ENCODE results near the gene CHRND. TPM values are rescaled to one million over a fixed set of nuclear protein-coding genes. Genes with fewer than 3 reads are reported as not detected.

CHRND gene
- total RNA-seq, 2 experiments from 2014 or later: not detected

GRCh38 chr2:232493701-232494474, 32.1 kb upstream of the CHRND start:
- H3K79me2 ChIP-seq (ENCODE audit: insufficient read depth, low read depth, low read length): no peaks in the 10 kb centered on the region
- H4K20me1 ChIP-seq (ENCODE audit: insufficient read depth, low read length): no peaks in the 10 kb centered on the region
- no peaks in the 10 kb centered on the region for H3K4me1 ChIP-seq (ENCODE audit: insufficient read depth, low read length, poor library complexity, severe bottlenecking)
- H3K9me3 ChIP-seq (ENCODE audit: low read length): no peaks in the 10 kb centered on the region
- CTCF ChIA-PET (ENCODE audit: unreplicated experiment): no interaction called here
- H3K36me3 ChIP-seq (ENCODE audit: insufficient read depth, low read length): no peaks in the 10 kb centered on the region
- POLR2A ChIA-PET: no interaction called here
- no peak overlapping the region for H3K27ac ChIP-seq (ENCODE audit: low read depth, low read length, poor library complexity, severe bottlenecking)
- no peak for DNase-seq (ENCODE audit: low spot score)
- H3K9me2 ChIP-seq (ENCODE audit: insufficient read depth, low read length): no peaks in the 10 kb centered on the region
- no peak overlapping the region for H3K4me3 ChIP-seq (ENCODE audit: low read depth, low read length, poor library complexity, severe bottlenecking)
- H2AFZ ChIP-seq (ENCODE audit: low read length): no peak overlapping the region
- H3K4me2 ChIP-seq (ENCODE audit: low read length): no peak overlapping the region
- no TSS peak for BruUV-seq (replicated peaks)
- intact Hi-C loops (cut with micrococcal nuclease; ENCODE audit: unreplicated experiment): no loop called here
- TF ChIP-seq CTCF (conservative IDR thresholded peaks at IDR 0.05; ENCODE audit: low read length): no peak
- TF ChIP-seq EZH2phosphoT487 (IDR thresholded peaks at IDR 0.05; ENCODE audit: borderline replicate concordance, low read depth, low read length): no peak

- BruUV-seq (replicated peaks): no TSS peak
- TF ChIP-seq CTCF (conservative IDR thresholded peaks at IDR 0.05; ENCODE audit: low read length): no peak
- no peak for TF ChIP-seq EZH2phosphoT487 (IDR thresholded peaks at IDR 0.05; ENCODE audit: borderline replicate concordance, low read depth, low read length)
- no peaks in the 10 kb centered on the region for H3K4me1 ChIP-seq (ENCODE audit: insufficient read depth, low read length, poor library complexity, severe bottlenecking)
- POLR2A ChIA-PET: no interaction called here
- H3K4me3 ChIP-seq (ENCODE audit: low read depth, low read length, poor library complexity, severe bottlenecking): no peak overlapping the region
- no peak overlapping the region for H2AFZ ChIP-seq (ENCODE audit: low read length)
- intact Hi-C loops (cut with micrococcal nuclease; ENCODE audit: unreplicated experiment): no loop called here
- no peak overlapping the region for H3K4me2 ChIP-seq (ENCODE audit: low read length)
- H4K20me1 ChIP-seq (ENCODE audit: insufficient read depth, low read length): no peaks in the 10 kb centered on the region
- no peaks in the 10 kb centered on the region for H3K36me3 ChIP-seq (ENCODE audit: insufficient read depth, low read length)
- no peaks in the 10 kb centered on the region for H3K9me3 ChIP-seq (ENCODE audit: low read length)
- no peak overlapping the region for H3K27ac ChIP-seq (ENCODE audit: low read depth, low read length, poor library complexity, severe bottlenecking)
- no peaks in the 10 kb centered on the region for H3K9me2 ChIP-seq (ENCODE audit: insufficient read depth, low read length)
- CTCF ChIA-PET (ENCODE audit: unreplicated experiment): no interaction called here
- H3K79me2 ChIP-seq (ENCODE audit: insufficient read depth, low read depth, low read length): no peaks in the 10 kb centered on the region
- DNase-seq (ENCODE audit: low spot score): no peak
Observed at GRCh38 chr2:232494542-232494941, 31.4 kb upstream of the CHRND start.

GRCh38 chr2:232495292-232495691, 30.7 kb upstream of the CHRND start:
- BruUV-seq (replicated peaks): no TSS peak

More at GRCh38 chr2:232495292-232495691, 30.7 kb upstream of the CHRND start:
- Histone ChIP-seq H3K27ac (ENCODE audit: low read depth, low read length, poor library complexity, severe bottlenecking) (no peak overlapping the region), H3K4me2 (ENCODE audit: low read length) (no peak overlapping the region), H3K9me2 (ENCODE audit: insufficient read depth, low read length) (no peaks in the 10 kb centered on the region), H3K4me1 (ENCODE audit: insufficient read depth, low read length, poor library complexity, severe bottlenecking) (no peaks in the 10 kb centered on the region), H4K20me1 (ENCODE audit: insufficient read depth, low read length) (no peaks in the 10 kb centered on the region), H3K9me3 (ENCODE audit: low read length) (no peaks in the 10 kb centered on the region), H3K79me2 (ENCODE audit: insufficient read depth, low read depth, low read length) (no peaks in the 10 kb centered on the region), H2AFZ (ENCODE audit: low read length) (no peak overlapping the region), H3K4me3 (ENCODE audit: low read depth, low read length, poor library complexity, severe bottlenecking) (no peak overlapping the region), H3K36me3 (ENCODE audit: insufficient read depth, low read length) (no peaks in the 10 kb centered on the region)
- intact Hi-C loops (cut with micrococcal nuclease; ENCODE audit: unreplicated experiment): no loop called here
- ChIA-PET POLR2A (no interaction called here), CTCF (ENCODE audit: unreplicated experiment) (no interaction called here)
- no peak for DNase-seq (ENCODE audit: low spot score)
- TF ChIP-seq EZH2phosphoT487 (IDR thresholded peaks at IDR 0.05; ENCODE audit: borderline replicate concordance, low read depth, low read length) (no peak), CTCF (conservative IDR thresholded peaks at IDR 0.05; ENCODE audit: low read length) (no peak)

Data from OCI-LY7 (cell line).